ENCODE measurements around the gene LDLRAD4. TPM values are rescaled to one million over a fixed set of nuclear protein-coding genes. Genes with fewer than 3 reads are reported as not detected.

LDLRAD4 gene
- total RNA-seq, 1 donor from 2014 or later = 30.5 TPM

DNA sequence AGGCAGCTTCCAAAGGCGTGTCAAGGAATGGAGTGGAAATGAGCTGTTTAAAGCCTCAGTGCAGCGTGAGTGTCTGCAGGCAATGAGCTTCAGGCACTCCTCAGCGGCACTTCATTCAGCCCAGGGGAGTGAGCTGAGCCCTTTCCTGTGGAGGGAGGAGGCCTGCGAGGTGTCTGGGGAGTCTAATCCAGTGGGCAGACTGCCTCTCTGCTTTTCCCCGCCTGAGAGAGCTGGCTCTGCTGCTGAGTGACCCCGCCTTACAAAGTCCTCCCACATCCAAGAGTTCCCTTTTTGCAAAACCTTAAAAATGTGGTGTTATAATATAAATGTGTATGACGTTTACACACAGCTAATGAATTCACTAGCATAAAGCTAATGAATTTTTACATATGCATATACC lies 7.0 kb upstream of the LDLRAD4 start:
- Mint-ChIP-seq H3K36me3 (ENCODE audit: low read depth) (no peaks in the 10 kb centered on the region), H3K9me3 (no peaks in the 10 kb centered on the region), H3K27me3 (ENCODE audit: low read depth) (peaks cover 45% of the 10 kb centered on the region), H3K4me3 (ENCODE audit: low read depth) (no peak overlapping the region), H3K4me1 (ENCODE audit: low read depth) (peaks cover 18% of the 10 kb centered on the region), H3K27ac (no peak overlapping the region)
- no peak for DNase-seq (ENCODE audit: low spot score)
- intact Hi-C loops (cut with micrococcal nuclease) = loop anchor here (10.0 kb wide), 2 partner anchors 323 to 513 kb away; partner anchors contain the start of genes FAM210A and RNMT

DNA sequence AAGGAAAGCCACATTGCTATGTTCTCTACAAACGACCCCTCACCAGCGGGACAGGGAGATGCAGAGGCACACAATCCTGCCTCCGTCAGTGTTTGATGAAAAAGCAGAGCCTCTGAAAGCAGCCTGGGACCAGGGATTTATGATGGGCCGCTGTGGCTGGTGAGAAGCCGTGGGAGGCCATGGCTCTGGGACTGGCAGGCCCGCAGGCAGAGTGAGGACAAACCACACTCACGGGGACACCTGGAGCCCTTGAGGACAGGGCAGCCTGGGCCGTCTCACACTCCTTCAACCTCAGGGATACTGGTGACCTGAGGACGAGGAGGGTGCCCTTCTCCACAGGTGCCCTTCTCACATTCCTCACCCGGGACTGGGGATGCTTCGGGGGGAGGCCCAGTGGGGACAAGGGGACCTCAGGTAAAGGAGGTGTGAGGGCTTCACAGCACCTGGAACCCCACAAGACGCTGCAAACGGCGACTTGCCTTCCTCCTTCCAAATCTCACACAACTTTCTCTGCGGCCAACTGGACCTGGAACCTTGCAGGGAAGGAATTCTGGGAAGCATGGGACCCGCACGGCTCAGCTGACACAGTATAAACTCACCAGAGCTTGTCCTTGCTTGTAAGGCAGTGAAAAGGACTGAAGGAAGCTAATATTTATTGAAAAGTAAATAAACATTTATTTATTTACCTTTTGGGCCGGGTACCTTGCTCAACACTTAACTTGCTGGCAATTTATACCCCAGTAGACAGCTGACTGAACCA lies 5.3 kb upstream of the LDLRAD4 start:
- intact Hi-C loops (cut with micrococcal nuclease) = loop anchor here (10.0 kb wide), 2 partner anchors 322 to 512 kb away; partner anchors contain the start of genes FAM210A and RNMT
- Mint-ChIP-seq H3K4me1 (ENCODE audit: low read depth) (peaks cover 10% of the 10 kb centered on the region), H3K27ac (no peak overlapping the region)

GRCh38 chr18:13214609-13215008 lies 4.0 kb upstream of the LDLRAD4 start:
- Mint-ChIP-seq H3K27me3 (ENCODE audit: low read depth) (peaks cover 30% of the 10 kb centered on the region), H3K4me1 (ENCODE audit: low read depth) (peaks cover 14% of the 10 kb centered on the region)

More for the DNA sequence above, 5.3 kb upstream of the LDLRAD4 start:
- peaks cover 34% of the 10 kb centered on the region for H3K27me3 Mint-ChIP-seq (ENCODE audit: low read depth)
- no peaks in the 10 kb centered on the region for H3K36me3 Mint-ChIP-seq (ENCODE audit: low read depth)
- H3K9me3 Mint-ChIP-seq = no peaks in the 10 kb centered on the region
- H3K4me3 Mint-ChIP-seq (ENCODE audit: low read depth) = no peak overlapping the region
- no peak for DNase-seq (ENCODE audit: low spot score)

DNA sequence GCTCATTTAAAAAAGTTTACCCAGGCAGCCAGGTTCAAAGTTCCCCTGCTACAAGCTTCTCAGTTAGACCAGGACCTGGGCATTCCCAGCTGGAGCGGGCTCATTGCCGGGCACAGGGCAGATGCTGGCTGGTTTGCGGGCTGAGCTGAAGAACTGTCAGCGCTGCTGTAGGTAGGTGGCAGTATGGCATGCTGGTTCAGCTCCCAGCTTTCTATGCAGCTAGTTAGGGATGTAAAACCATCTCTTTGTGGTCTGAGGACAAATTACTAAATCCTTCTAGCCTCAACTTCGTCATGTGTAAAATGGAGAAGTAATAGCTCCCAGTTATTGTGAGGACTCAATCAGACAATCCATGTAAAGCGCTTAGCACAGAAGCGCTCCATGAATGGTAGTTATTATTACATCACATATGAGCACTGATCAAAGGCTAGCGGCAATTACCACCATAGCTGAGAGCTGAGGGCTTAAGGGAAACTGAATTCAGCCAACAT lies 2.4 kb upstream of the LDLRAD4 start:
- intact Hi-C loops (cut with micrococcal nuclease) = loop anchor here (1.0 to 10.0 kb wide), 12 partner anchors 37 to 509 kb away; partner anchors contain the start of genes FAM210A and RNMT
- H3K27ac Mint-ChIP-seq = peak overlapping the region; percentile 83
- H3K4me1 Mint-ChIP-seq (ENCODE audit: low read depth) = peaks cover 26% of the 10 kb centered on the region
- peak overlapping the region; percentile 85 for H3K4me3 Mint-ChIP-seq (ENCODE audit: low read depth)
- H3K9me3 Mint-ChIP-seq = no peaks in the 10 kb centered on the region
- DNase-seq (ENCODE audit: low spot score) = peak; percentile 42
- peaks cover 34% of the 10 kb centered on the region for H3K27me3 Mint-ChIP-seq (ENCODE audit: low read depth)
- no peaks in the 10 kb centered on the region for H3K36me3 Mint-ChIP-seq (ENCODE audit: low read depth)

More at GRCh38 chr18:13214609-13215008, 4.0 kb upstream of the LDLRAD4 start:
- intact Hi-C loops (cut with micrococcal nuclease) = loop anchor here (5.0 to 10.0 kb wide), 4 partner anchors 77 to 510 kb away; partner anchors contain the start of genes FAM210A and RNMT
- Mint-ChIP-seq H3K27ac (no peak overlapping the region), H3K4me3 (ENCODE audit: low read depth) (no peak overlapping the region), H3K36me3 (ENCODE audit: low read depth) (no peaks in the 10 kb centered on the region), H3K9me3 (no peaks in the 10 kb centered on the region)
- no peak for DNase-seq (ENCODE audit: low spot score)

DNA sequence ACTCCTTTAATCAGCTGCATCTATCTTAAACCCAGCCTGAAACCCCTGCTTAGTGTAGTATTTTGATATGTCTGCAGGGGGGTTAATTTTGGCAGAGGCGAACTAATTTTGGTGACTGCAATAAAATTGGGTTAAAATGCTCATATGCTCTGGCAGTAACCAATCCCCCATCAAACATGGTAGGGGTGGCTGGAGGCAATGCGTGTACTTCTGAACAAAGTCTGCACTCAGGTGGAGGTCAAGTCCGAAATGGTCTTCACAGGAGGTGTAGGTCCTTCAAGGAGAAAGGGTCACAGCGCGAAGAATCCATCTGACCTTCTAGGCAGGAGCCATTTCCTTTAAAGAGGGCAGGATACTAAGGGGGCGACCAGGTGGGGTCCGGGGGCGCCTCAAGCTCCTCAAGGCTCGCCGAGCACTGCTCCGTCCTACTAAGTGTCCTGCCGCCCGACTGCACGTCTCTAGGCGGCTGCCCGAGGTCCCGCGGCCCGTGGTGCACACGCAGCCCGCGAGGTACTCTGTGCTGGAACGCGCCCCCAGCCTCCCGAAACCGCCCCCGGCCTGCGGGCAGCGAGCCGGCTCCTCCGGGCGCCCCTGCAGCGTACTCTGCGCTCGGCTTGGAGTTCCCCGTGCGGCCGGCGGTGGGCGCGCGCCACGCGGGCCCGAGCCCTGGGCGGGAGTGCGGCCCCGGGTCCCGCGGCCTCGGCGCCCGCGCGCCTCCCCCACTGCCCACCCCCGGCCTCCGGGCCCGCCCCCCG lies 1.7 kb upstream of the LDLRAD4 start:
- peak overlapping the region; percentile 83 for H3K27ac Mint-ChIP-seq
- peak; percentile 36 for DNase-seq (ENCODE audit: low spot score)
- intact Hi-C loops (cut with micrococcal nuclease) = loop anchor here (1.0 to 10.0 kb wide), 13 partner anchors 38 to 508 kb away; partner anchors contain the start of genes FAM210A and RNMT
- H3K36me3 Mint-ChIP-seq (ENCODE audit: low read depth) = no peaks in the 10 kb centered on the region
- H3K4me3 Mint-ChIP-seq (ENCODE audit: low read depth) = peak overlapping the region; percentile 85
- no peaks in the 10 kb centered on the region for H3K9me3 Mint-ChIP-seq
- H3K4me1 Mint-ChIP-seq (ENCODE audit: low read depth) = peaks cover 26% of the 10 kb centered on the region
- peaks cover 36% of the 10 kb centered on the region for H3K27me3 Mint-ChIP-seq (ENCODE audit: low read depth)

DNA sequence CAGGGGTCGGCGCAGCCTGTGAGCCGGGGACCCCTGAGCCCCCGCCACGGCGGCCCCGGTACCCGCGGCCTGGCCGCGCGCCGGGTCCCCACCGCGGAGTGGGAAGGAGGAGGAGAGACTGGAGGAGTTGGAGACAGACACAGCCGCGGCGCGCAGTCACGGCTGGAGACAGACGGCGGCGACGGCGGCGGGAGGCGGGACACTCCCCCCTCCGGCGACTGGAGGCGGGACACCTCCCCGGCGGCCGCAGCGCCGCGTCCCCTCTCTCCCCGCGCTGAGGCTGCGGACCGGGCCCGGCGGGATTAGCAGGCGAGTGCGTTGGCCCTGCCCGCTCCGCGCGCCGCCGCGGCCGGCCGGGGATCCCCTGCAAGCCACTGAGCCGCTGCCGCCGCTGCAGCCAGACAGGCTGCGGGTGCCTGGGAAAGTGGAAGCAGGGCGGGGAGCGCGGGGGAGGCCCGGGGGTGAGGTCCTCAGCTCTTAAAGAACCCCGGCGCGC lies 1.0 kb upstream of the LDLRAD4 start:
- Mint-ChIP-seq H3K4me3 (ENCODE audit: low read depth) (peak overlapping the region; percentile 5), H3K27ac (no peak overlapping the region), H3K4me1 (ENCODE audit: low read depth) (peaks cover 26% of the 10 kb centered on the region), H3K27me3 (ENCODE audit: low read depth) (peaks cover 35% of the 10 kb centered on the region), H3K36me3 (ENCODE audit: low read depth) (no peaks in the 10 kb centered on the region), H3K9me3 (no peaks in the 10 kb centered on the region)
- intact Hi-C loops (cut with micrococcal nuclease) = loop anchor here (1.0 to 10.0 kb wide), 9 partner anchors 39 to 507 kb away; partner anchors contain the start of genes FAM210A and RNMT
- DNase-seq (ENCODE audit: low spot score) = peak; percentile 38

DNA sequence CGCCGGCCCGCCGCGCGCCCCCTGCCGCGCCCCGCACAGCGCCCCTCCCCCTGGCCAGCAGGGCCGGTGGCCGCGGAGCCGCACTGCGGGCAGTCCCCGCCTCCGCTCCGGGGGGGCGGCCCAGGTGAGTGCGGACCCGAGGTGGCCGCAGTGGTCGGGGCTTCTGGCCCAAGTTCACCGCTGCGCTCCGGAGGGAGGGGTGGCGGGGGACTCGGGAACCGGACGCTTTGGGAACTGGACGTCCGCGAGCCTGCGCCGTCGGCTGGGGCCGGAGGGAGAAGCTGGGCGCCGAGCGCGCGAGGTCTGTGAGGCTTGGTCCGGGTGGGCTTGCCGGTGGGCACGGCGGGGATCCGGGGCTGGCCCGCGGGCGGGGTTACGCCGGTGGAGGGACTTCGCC lies 591 bp upstream of the LDLRAD4 start:
- Mint-ChIP-seq H3K27ac (no peak overlapping the region), H3K27me3 (ENCODE audit: low read depth) (peaks cover 32% of the 10 kb centered on the region), H3K9me3 (no peaks in the 10 kb centered on the region), H3K4me3 (ENCODE audit: low read depth) (peak overlapping the region; percentile 56), H3K4me1 (ENCODE audit: low read depth) (peaks cover 26% of the 10 kb centered on the region), H3K36me3 (ENCODE audit: low read depth) (no peaks in the 10 kb centered on the region)
- intact Hi-C loops (cut with micrococcal nuclease) = loop anchor here (1.0 to 10.0 kb wide), 9 partner anchors 39 to 507 kb away; partner anchors contain the start of genes FAM210A and RNMT
- DNase-seq (ENCODE audit: low spot score) = no peak

DNA sequence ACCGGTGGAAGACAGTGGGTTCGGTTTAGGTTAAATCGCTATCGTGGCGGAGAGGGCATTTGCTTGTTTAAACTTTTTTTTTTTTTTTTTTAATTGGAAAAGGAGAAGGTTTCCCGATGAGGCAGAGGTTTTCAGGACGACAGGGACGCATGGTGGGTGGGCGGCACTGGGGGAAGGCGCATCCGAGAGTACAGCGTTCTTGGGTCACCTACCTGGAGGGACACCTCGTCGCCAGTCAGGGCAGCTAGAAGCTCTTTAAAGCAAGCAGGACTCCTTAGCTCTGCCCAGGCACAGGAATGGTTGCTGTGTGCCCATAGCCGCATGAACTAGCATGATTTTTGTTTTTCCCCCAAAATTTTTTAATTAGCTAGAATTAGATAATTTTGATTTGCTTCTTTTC lies 437 bp downstream of the LDLRAD4 start:
- H3K27me3 Mint-ChIP-seq (ENCODE audit: low read depth) = peaks cover 30% of the 10 kb centered on the region
- peak overlapping the region; percentile 80 for H3K4me3 Mint-ChIP-seq (ENCODE audit: low read depth)
- DNase-seq (ENCODE audit: low spot score) = no peak
- H3K27ac Mint-ChIP-seq = peak overlapping the region; percentile 40
- H3K4me1 Mint-ChIP-seq (ENCODE audit: low read depth) = peaks cover 26% of the 10 kb centered on the region
- no peaks in the 10 kb centered on the region for H3K9me3 Mint-ChIP-seq
- intact Hi-C loops (cut with micrococcal nuclease) = loop anchor here (5.0 to 10.0 kb wide), 4 partner anchors 82 to 506 kb away; partner anchors contain the start of genes FAM210A and RNMT
- no peaks in the 10 kb centered on the region for H3K36me3 Mint-ChIP-seq (ENCODE audit: low read depth)

- H3K36me3 Mint-ChIP-seq (ENCODE audit: low read depth) = no peaks in the 10 kb centered on the region
- no peaks in the 10 kb centered on the region for H3K9me3 Mint-ChIP-seq
- H3K4me1 Mint-ChIP-seq (ENCODE audit: low read depth) = peaks cover 26% of the 10 kb centered on the region
- no peak for DNase-seq (ENCODE audit: low spot score)
- peak overlapping the region; percentile 80 for H3K4me3 Mint-ChIP-seq (ENCODE audit: low read depth)
- intact Hi-C loops (cut with micrococcal nuclease) = loop anchor here (5.0 to 10.0 kb wide), 4 partner anchors 82 to 505 kb away; partner anchors contain the start of genes FAM210A and RNMT
- H3K27ac Mint-ChIP-seq = peak overlapping the region; percentile 39
- peaks cover 23% of the 10 kb centered on the region for H3K27me3 Mint-ChIP-seq (ENCODE audit: low read depth)
Measured at GRCh38 chr18:13219593-13220159, 1.1 kb downstream of the LDLRAD4 start.

DNA sequence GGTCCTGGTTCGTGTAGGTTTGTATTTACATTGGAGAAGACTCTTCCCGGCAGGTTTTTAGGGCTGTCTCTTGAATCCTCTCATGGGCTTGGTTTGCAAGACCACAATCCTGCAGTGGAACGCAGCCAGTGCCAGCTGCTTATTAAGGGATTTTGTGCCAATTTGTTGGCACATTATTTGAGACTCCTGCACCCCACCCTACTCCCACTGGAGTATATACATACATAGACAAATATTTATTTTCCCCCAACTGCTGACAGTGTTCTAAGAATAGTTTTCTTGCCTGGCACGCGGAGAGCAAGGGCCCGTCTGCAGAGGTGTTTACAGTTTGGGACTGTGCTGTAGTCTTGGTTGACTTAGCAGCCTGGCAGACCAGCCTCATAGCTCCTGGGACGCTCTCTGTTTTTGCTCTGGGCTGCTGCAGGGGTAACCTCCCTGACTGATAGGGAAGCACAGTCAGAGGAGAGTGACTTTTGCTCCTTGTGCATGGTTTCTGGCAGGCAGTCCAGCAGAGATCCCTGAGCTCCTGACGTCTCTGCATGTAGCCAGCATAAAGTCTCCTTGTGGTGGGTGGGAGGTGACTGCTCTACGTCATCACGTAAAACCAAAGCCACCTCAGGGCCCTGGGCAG lies 1.9 kb downstream of the LDLRAD4 start:
- H3K36me3 Mint-ChIP-seq (ENCODE audit: low read depth) = no peaks in the 10 kb centered on the region
- no peak overlapping the region for H3K27ac Mint-ChIP-seq
- H3K9me3 Mint-ChIP-seq = no peaks in the 10 kb centered on the region
- intact Hi-C loops (cut with micrococcal nuclease) = no loop called here
- DNase-seq (ENCODE audit: low spot score) = no peak
- peaks cover 19% of the 10 kb centered on the region for H3K27me3 Mint-ChIP-seq (ENCODE audit: low read depth)
- H3K4me1 Mint-ChIP-seq (ENCODE audit: low read depth) = peaks cover 26% of the 10 kb centered on the region
- H3K4me3 Mint-ChIP-seq (ENCODE audit: low read depth) = no peak overlapping the region

GRCh38 chr18:13221869-13222855 lies 3.6 kb downstream of the LDLRAD4 start:
- H3K9me3 Mint-ChIP-seq = no peaks in the 10 kb centered on the region
- H3K27me3 Mint-ChIP-seq (ENCODE audit: low read depth) = peaks cover 16% of the 10 kb centered on the region
- H3K4me1 Mint-ChIP-seq (ENCODE audit: low read depth) = peaks cover 17% of the 10 kb centered on the region
- no peak overlapping the region for H3K4me3 Mint-ChIP-seq (ENCODE audit: low read depth)
- no peak overlapping the region for H3K27ac Mint-ChIP-seq
- DNase-seq (ENCODE audit: low spot score) = no peak
- H3K36me3 Mint-ChIP-seq (ENCODE audit: low read depth) = no peaks in the 10 kb centered on the region
- intact Hi-C loops (cut with micrococcal nuclease) = no loop called here
